NCI-H1436 (cell line): ENCODE measurements around the gene THEM4.

Experiments
- DNase-seq: peaks from one replicate; lab custom pipeline; 2025; lab: John Stamatoyannopoulos, UW

THEM4 gene

DNA sequence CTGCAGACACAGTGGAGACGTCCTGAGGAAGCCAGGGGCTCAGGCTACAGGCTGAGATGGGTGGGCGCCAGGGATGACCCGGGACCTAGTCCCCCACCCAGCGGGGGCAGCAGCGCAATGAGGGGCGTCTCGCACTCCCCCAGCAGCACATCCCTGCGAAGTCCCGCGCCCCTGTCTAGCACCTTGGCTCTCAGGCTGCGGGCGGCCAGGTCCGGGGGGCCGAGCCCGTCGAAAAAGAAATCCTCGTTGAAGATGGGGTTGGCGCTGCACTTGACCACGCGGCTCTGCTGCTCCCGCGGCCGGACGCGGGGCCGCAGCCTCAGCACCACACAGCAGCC is 71.5 kb downstream of the THEM4 start:
- no peak for DNase-seq

DNA sequence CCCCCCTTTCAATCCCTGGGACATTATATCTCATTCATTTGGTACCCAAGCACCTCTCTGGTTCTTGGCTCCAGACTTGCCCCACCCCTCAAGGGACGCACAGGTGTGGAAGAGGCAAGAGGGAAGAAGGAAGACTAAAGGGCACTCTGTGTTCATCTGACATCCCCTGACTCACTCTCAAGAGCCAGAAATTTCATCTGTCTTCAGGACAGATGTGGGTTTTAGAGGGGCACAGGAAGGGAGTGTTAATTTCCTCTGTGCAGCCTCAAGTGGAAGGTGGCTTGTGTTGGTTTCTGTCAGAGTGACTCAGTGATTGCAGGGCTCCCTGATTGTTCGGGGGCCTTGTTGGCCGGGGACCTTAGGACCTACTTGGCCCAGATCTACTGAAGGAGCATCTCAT is 72.1 kb downstream of the THEM4 start:
- DNase-seq: no peak

DNA sequence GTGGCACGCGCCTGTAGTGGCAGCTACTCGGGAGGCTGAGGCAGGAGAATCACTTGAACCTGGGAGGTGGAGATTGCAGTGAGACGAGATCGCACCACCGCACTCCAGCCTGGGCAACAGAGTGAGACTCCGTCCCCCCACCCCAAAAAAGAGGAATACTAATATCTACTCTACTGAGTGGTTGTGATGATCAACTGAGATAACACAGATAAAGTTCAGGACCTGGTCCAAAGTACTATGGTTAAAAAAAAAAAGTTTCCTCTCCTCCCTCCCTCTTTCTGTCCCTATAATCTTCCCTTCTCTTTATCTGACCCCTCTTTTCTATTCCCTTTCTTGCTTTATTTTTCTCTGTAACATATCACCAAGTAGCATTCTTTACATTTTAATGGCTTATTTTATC is 73.7 kb downstream of the THEM4 start:
- no peak for DNase-seq

DNA sequence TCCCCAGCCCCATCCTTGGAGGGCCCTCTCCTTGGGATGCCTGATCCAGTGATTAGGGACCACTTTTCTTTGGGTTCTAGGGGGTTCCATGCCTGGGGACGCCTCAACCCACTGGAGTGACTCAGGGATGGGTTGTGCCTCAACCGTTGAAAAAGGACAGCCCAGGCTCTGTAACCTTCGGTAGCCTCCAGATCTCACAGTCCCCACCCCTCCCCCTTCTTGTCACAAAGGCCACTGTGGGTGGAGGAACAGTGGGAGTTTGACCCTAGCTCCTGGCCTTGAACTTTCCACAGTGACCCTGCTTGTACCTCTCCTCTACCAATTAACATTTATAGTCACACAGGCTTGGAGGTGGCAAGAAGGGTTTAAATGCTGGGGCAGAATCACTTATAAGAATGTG is 75.1 kb downstream of the THEM4 start:
- DNase-seq: no peak

DNA sequence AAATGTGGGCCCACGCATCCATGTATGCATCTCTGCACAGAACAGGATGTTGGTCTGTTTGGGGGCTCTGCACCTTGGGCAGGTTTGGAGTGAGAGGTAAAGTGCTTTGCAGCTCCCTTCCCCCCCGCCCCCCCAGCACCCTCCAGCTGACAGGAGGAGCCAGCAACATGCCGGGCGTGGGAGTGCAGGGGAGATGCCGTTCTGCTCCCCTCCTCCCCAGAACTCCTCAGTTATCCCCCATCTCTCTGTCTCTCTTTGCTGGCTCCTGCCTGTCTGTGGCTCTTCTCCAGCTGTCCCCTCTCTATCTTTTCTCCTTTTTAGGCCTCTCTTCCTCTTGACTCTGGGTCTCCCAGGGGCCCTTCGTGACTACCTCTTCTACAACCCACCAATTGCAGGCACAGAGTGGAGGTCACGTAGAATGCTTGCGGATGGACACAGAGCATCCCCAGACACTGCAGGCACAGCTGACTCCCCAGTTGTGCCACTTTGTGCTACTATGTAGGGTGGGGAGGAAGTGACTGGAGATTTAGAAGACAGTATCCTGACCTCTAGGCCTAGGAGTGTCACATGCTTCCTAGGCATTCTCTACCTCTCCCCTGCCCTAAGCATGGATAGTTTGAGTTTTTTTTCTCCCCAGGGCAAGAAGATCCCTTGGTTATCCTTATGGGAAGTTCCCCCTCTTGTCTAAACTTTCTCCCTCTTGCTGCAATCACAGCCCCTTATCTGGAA is 76.0 kb downstream of the THEM4 start:
- no peak for DNase-seq

DNA sequence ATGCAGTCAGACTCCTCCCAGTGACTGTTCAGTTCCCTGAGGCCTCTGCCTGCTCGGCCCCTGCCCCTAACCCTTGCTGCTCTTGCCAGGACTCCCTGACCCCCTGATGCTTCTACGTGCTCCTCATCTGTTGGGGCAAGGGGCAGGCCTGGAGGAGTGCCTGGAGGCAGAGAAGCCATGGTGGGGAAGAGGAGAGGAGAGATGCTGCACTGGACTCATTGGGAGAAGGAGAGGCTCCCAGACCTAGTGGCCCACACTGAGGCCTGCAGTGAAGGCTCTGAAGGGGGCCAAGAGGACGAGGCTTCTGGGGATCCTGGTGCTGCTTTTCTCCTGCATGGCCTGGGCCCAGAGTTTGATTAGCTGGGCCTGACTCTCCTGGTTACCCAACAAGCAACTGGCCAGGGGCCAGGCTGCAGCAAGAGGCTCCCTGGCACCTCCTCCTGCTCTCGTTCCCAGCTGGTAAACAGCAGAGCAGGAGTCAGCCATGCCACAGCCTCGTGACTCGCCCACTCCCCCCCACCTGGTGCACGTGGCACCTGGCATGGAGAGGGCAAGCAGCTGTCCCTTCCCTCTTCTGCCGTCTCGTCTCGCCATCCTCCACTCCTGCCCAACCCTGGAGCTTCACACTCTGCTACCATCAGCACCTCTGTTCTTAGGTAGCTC is 76.9 kb downstream of the THEM4 start:
- no peak for DNase-seq

DNA sequence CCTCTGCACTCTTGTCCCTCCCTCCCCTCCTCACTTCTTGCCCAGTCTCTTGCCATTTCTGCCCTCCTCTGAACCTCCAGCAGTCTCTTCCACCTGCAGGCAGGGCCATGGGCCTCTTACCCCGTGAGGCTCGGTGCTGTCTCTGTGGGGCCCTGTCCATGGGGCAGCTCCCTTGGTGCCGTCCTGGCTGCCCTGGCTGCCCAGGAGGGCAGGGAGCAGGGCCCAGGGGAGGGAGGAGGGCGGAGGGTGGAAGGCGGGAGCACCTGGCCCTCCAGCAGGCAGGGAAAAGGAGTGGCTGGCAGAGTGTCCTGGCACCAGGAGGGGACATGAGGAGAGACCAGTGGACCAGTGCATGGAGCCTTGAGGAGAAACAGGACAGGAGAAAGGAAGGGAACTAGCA is 77.7 kb downstream of the THEM4 start, which contains the start of gene RORC:
Gene RORC (minus strand): TSS at position 198 of the 400 bp plus-strand sequence. CDS start 38 bp downstream, at position 160.
- no peak for DNase-seq

DNA sequence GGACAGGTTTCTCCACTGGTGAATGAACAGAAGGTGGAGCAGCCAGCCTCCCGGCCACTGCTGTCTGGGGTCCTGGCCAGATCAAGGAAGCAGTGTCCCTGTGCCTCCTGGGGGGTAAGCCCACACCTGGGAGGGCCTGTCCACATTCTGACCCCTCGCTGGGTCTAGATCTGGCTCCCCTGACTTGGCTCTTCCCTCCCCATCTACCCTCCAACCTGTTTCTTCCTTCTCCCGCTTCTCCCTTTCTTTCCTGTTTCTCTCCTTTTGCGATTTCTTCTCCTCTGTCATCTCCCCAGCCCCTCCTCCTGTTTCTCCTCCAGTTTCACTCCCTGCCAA is 78.1 kb downstream of the THEM4 start:
- DNase-seq: no peak

DNA sequence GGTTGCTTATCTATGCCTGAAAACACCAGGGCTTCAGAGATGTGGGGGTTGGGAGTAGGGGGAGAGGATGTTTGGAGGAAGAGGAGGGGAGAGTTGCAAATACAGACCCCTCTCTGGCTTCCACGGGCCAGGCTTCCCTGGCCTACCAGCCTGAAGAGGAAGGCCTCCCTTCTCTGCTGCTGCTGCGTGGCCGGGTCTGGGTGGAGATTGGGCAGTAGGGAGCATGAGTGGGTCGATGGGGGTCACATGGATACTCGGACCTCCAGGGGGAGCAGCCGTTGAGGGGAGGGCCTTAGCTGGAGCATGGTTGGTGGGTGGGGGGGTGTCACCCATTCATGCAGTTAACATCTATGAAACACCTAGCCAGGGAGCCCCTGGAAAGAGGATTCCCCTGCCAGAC is 79.3 kb downstream of the THEM4 start:
- no peak for DNase-seq

DNA sequence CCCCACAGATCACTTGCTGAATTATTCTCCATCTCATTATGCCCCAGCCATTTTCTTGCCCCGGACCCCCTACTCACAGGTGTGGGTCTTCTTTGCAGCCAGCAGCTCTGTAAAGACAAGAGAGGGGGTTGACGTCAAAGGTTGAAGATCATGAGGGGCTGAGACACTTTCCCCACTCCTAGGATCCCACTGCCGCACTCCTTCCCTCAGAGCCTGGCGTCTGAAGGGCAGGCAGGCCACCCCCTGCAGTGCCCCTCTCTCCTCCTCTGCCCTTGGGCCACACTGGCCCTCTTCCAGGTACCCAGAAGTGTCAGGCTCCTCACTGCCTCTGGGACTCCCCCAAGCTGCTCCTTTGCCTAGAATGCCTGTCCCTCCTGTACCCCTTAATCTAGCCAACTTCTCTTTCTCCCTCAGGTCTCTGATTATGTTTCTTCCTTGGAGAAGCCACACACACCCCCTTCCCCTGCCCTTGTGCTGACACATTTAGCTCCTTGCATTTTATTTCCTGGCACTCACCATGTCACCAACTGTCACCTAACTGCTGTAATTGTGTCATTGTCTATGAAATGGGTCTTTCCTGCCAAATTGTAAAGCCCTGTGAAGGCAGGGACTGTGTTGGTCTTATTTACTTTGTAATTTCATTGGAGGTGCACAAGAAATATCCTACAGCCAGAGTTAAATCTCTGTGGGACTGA is 79.8 kb downstream of the THEM4 start:
- no peak for DNase-seq

DNA sequence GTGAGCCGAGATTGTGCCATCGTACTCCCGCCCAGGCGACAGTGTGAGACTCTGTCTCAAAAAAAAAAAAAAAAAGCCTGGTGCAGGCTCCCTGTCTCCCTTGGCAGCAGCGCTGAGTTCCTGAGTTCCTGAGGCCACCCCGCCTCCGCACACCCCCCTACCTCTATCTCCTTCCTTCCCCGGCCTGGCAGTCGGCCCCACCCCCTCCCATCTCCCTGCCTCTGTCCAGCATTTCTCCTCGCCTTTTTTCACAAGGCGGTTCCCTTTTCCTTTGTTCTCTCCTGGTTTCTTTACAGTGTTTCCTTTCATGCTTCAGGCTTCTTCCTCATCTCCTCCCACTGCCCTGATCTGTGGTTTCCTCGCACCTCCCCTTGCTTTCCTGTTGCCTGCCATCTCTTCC is 80.4 kb downstream of the THEM4 start:
- DNase-seq: peak; percentile 16

DNA sequence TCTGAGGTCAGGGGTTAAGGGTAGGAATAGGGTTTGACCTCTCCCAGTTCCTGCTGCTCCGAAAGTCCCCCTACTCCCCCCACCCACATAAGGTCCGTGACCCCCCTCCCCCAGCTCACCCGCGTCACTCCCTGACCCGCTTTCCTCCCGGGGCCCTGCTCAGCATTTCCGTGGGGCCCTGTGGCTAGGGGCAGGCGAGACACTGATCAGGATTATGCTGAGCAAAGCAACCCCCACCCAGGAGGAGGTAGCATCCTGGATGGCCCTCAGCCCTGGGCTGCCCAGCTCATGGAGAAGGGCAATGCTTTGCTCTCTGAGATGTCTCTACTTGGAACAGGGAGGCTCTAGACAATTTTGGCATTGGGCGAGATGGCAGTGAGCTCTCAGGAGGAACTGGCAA is 81.5 kb downstream of the THEM4 start:
- no peak for DNase-seq

DNA sequence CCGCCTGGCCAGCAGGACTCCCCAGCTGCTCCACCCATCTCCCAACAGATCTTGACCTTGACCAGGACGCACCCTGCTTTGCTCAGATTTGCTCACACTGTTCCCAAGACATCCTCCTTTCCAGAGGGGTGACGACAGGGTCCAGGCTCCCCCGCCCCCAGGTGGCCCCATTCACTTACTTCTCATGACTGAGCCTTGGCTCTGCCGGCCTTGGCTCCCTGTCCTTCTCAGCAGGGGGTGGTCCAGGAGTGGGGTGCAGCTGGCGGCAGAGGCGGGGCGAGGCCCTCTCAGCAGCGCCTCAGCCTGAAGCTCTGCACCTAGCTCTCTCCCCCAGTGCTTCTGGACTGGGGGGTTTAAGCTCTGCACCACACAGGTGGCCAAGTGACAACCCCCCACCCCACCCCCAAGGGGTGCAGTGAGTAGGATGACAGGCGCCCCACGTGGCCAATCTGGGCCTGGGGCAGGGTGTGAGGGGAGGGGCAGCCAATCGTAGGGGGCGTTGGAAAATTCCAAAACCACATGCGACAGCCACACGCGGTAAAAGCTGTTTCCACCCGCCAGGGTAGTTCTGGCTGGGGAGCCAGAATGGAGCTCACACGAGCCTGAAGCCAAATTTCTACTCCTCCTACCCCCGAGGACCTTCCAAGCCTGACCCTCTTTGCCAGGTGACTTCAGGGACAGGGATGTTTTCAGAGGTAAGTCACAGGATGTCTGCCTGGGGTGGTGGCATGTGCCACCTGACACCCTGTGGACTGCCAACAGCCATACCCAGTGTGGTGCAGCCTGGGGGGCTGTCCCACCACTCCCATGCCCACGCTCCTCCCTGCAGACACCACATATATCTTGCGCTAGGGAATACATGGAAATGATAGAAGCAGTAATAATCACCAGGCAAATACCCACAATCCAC is 83.3 kb downstream of the THEM4 start:
- DNase-seq: no peak

DNA sequence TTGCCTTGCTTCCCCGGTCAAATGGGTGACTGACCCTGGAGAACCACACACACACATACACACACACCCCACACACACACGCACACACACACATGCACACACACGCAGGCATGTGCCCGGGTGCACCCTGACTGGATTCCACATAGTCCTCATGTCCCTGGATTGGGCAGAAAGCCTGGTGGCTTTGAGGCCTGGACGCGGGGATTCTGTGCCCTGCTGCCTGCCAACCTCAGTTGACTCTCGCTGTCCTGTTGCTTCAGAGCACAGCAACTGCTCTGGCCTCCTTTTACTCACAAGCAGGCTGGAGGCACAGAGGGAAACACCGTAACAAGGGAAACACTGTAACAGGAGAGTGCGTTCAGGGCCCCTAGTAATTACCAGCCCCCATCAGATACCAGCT is 84.1 kb downstream of the THEM4 start:
- no peak for DNase-seq
